Large intestine (tissue), 3 donors: ENCODE results near the gene UNC13A. TPM values are rescaled to one million over a fixed set of nuclear protein-coding genes. Genes with fewer than 3 reads are reported as not detected.

Experiments used
- DNase-seq, 2 donors: peaks; one replicate each; pipeline versions ENCODE4 v3.0.0 to v3.0.0-alpha.2; 2013
- H3K27ac ChIP-seq: one replicate; pipeline ENCODE4 v1.5.1; 2013; ENCODE audit warnings: low read length
- H3K27me3 ChIP-seq: 2 replicates; pipeline ENCODE4 v1.6.1; 2013; ENCODE audit warnings: low read length; ENCODE audit not compliant: control insufficient read depth, insufficient read depth
- H3K36me3 ChIP-seq: 2 replicates; pipeline ENCODE4 v1.6.1; 2013; ENCODE audit warnings: low read length; ENCODE audit not compliant: control insufficient read depth, insufficient read depth
- H3K4me1 ChIP-seq: one replicate; pipeline ENCODE4 v1.6.1; 2013; ENCODE audit warnings: low read length; ENCODE audit not compliant: control insufficient read depth, insufficient read depth
- H3K4me3 ChIP-seq: one replicate; pipeline ENCODE4 v1.5.1; 2013; ENCODE audit warnings: low read length
- H3K9me3 ChIP-seq: one replicate; pipeline ENCODE4 v1.6.1; 2013; ENCODE audit warnings: mild to moderate bottlenecking, low read depth, low read length, moderate library complexity; ENCODE audit not compliant: control insufficient read depth
- WGBS: methylation state at CpG from one replicate; pipeline ENCODE4 v1.1.5; 2013; ENCODE audit warnings: low lambda C conversion rate; ENCODE audit not compliant: insufficient coverage; 5-methylcytosine and 5-hydroxymethylcytosine counted together
- polyA plus RNA-seq: library from polyadenylated mRNA; unstranded; fragments of 120-200 nt; gene quantifications from one replicate; pipeline ENCODE4 v1.2.1, GENCODE V29; 2013

UNC13A gene
- polyA plus RNA-seq, 1 donor: 2.7 TPM

- WGBS: no CpG with 5 or more reads among the region's 50 CpGs
- DNase-seq: no peak
- no peaks in the 10 kb centered on the region for H3K27me3 ChIP-seq
- H3K4me3 ChIP-seq: no peak overlapping the region
- no peaks in the 10 kb centered on the region for H3K36me3 ChIP-seq
- H3K27ac ChIP-seq: no peak overlapping the region
- no peaks in the 10 kb centered on the region for H3K4me1 ChIP-seq
- H3K9me3 ChIP-seq: no peaks in the 10 kb centered on the region
Measured at GRCh38 chr19:17647071-17648020, 40.8 kb downstream of the UNC13A start.

- no peaks in the 10 kb centered on the region for H3K36me3 ChIP-seq
- no peaks in the 10 kb centered on the region for H3K4me1 ChIP-seq
- H3K4me3 ChIP-seq: no peak overlapping the region
- H3K27me3 ChIP-seq: no peaks in the 10 kb centered on the region
- no peak overlapping the region for H3K27ac ChIP-seq
- no CpG with 5 or more reads among the region's 8 CpGs for WGBS
- H3K9me3 ChIP-seq: no peaks in the 10 kb centered on the region
- DNase-seq: no peak
Measured at GRCh38 chr19:17646441-17646840, 41.7 kb downstream of the UNC13A start.

GRCh38 chr19:17645339-17645963, 42.7 kb downstream of the UNC13A start:
- H3K9me3 ChIP-seq: no peaks in the 10 kb centered on the region
- H3K27ac ChIP-seq: no peak overlapping the region
- no peaks in the 10 kb centered on the region for H3K27me3 ChIP-seq

GRCh38 chr19:17642656-17643055, 45.5 kb downstream of the UNC13A start:
- Histone ChIP-seq H3K36me3 (no peaks in the 10 kb centered on the region), H3K4me3 (no peak overlapping the region), H3K27ac (no peak overlapping the region), H3K27me3 (no peaks in the 10 kb centered on the region), H3K4me1 (no peaks in the 10 kb centered on the region), H3K9me3 (no peaks in the 10 kb centered on the region)
- no peak for DNase-seq
- WGBS: no CpG with 5 or more reads among the region's 8 CpGs

More at GRCh38 chr19:17645339-17645963, 42.7 kb downstream of the UNC13A start:
- DNase-seq: no peak
- WGBS: no CpG with 5 or more reads among the region's 20 CpGs
- H3K4me3 ChIP-seq: no peak overlapping the region
- H3K36me3 ChIP-seq: no peaks in the 10 kb centered on the region
- H3K4me1 ChIP-seq: no peaks in the 10 kb centered on the region

- Histone ChIP-seq H3K27ac (no peak overlapping the region), H3K27me3 (no peaks in the 10 kb centered on the region), H3K9me3 (no peaks in the 10 kb centered on the region), H3K4me1 (no peaks in the 10 kb centered on the region), H3K36me3 (no peaks in the 10 kb centered on the region), H3K4me3 (no peak overlapping the region)
- DNase-seq: no peak
- 64% methylated on average over 1 of the region's 1 CpG for WGBS
Measured at GRCh38 chr19:17641846-17642245, 46.3 kb downstream of the UNC13A start.

- Histone ChIP-seq H3K36me3 (no peaks in the 10 kb centered on the region), H3K27ac (no peak overlapping the region), H3K27me3 (no peaks in the 10 kb centered on the region), H3K4me3 (no peak overlapping the region), H3K9me3 (no peaks in the 10 kb centered on the region), H3K4me1 (no peaks in the 10 kb centered on the region)
- 73% methylated on average over 2 of the region's 15 CpGs for WGBS
- no peak for DNase-seq
Measured at GRCh38 chr19:17641181-17641580, 47.0 kb downstream of the UNC13A start.

- Histone ChIP-seq H3K4me3 (no peak overlapping the region), H3K9me3 (no peaks in the 10 kb centered on the region), H3K27me3 (no peaks in the 10 kb centered on the region), H3K27ac (no peak overlapping the region), H3K36me3 (no peaks in the 10 kb centered on the region), H3K4me1 (no peaks in the 10 kb centered on the region)
- DNase-seq: no peak
- WGBS: 81% methylated on average over 1 of the region's 1 CpG
Measured at GRCh38 chr19:17633700-17634099, 54.5 kb downstream of the UNC13A start.

- Histone ChIP-seq H3K36me3 (no peaks in the 10 kb centered on the region), H3K9me3 (no peaks in the 10 kb centered on the region), H3K4me1 (no peaks in the 10 kb centered on the region), H3K27ac (no peak overlapping the region), H3K4me3 (no peak overlapping the region), H3K27me3 (no peaks in the 10 kb centered on the region)
- DNase-seq: no peak
- WGBS: no CpG with 5 or more reads among the region's 9 CpGs
Measured at GRCh38 chr19:17632577-17632976, 55.6 kb downstream of the UNC13A start.

GRCh38 chr19:17629760-17630159, 58.4 kb downstream of the UNC13A start:
- H3K4me1 ChIP-seq: no peaks in the 10 kb centered on the region

GRCh38 chr19:17627921-17628320, 60.2 kb downstream of the UNC13A start:
- no CpG with 5 or more reads among the region's 5 CpGs for WGBS
- no peaks in the 10 kb centered on the region for H3K27me3 ChIP-seq
- H3K4me1 ChIP-seq: no peaks in the 10 kb centered on the region
- DNase-seq: no peak
- H3K27ac ChIP-seq: no peak overlapping the region
- no peaks in the 10 kb centered on the region for H3K36me3 ChIP-seq
- H3K9me3 ChIP-seq: no peaks in the 10 kb centered on the region
- no peak overlapping the region for H3K4me3 ChIP-seq

More at GRCh38 chr19:17629760-17630159, 58.4 kb downstream of the UNC13A start:
- no peaks in the 10 kb centered on the region for H3K36me3 ChIP-seq
- DNase-seq: no peak
- H3K9me3 ChIP-seq: no peaks in the 10 kb centered on the region
- H3K4me3 ChIP-seq: no peak overlapping the region
- WGBS: 100% methylated on average over 1 of the region's 2 CpGs
- no peak overlapping the region for H3K27ac ChIP-seq
- H3K27me3 ChIP-seq: no peaks in the 10 kb centered on the region
